SH-SY5Y (cell line): ENCODE results near the gene RGS3.

Experiments
- GATA2 ChIP-seq: IDR thresholded peaks from 2 replicates; pipeline ENCODE4 v1.6.1; 2011; ENCODE audit warnings: mild to moderate bottlenecking, low read depth, low read length
- GATA3 ChIP-seq: IDR thresholded peaks from 2 replicates; pipeline ENCODE4 v1.6.1; 2011; ENCODE audit warnings: low read depth, mild to moderate bottlenecking, low read length, moderate library complexity

- TF ChIP-seq GATA3: no peak
- no peak for TF ChIP-seq GATA2
These were observed 73.1 kb downstream of the RGS3 start for GRCh38 chr9:113536483-113537228.
